Stimulated activated naive CD8-positive, alpha-beta T cell treated with anti-CD3 and anti-CD28 coated beads, Interleukin-15, Interleukin-2, amounts not matched to agents 100 ng/mL and 50 ng/mL, for 24 hours (primary cell): ENCODE results near the gene EHMT1.

ENCODE experiments used
- H3K27ac Mint-ChIP-seq: one replicate; pipeline ENCODE4 v1.8.0; 2021; ENCODE audit warnings: mild to moderate bottlenecking, mixed read lengths
- H3K27me3 Mint-ChIP-seq: one replicate; pipeline ENCODE4 v1.8.0; 2021; ENCODE audit warnings: mixed read lengths
- H3K36me3 Mint-ChIP-seq: one replicate; pipeline ENCODE4 v1.8.0; 2021; ENCODE audit warnings: low read depth, mixed read lengths
- H3K4me1 Mint-ChIP-seq: one replicate; pipeline ENCODE4 v1.8.0; 2021; ENCODE audit warnings: low read depth, mixed read lengths
- H3K4me3 Mint-ChIP-seq: one replicate; pipeline ENCODE4 v1.8.0; 2021; ENCODE audit warnings: mild to moderate bottlenecking, mixed read lengths
- H3K9me3 Mint-ChIP-seq: one replicate; pipeline ENCODE4 v1.8.0; 2021; ENCODE audit warnings: mixed read lengths

EHMT1 gene

DNA sequence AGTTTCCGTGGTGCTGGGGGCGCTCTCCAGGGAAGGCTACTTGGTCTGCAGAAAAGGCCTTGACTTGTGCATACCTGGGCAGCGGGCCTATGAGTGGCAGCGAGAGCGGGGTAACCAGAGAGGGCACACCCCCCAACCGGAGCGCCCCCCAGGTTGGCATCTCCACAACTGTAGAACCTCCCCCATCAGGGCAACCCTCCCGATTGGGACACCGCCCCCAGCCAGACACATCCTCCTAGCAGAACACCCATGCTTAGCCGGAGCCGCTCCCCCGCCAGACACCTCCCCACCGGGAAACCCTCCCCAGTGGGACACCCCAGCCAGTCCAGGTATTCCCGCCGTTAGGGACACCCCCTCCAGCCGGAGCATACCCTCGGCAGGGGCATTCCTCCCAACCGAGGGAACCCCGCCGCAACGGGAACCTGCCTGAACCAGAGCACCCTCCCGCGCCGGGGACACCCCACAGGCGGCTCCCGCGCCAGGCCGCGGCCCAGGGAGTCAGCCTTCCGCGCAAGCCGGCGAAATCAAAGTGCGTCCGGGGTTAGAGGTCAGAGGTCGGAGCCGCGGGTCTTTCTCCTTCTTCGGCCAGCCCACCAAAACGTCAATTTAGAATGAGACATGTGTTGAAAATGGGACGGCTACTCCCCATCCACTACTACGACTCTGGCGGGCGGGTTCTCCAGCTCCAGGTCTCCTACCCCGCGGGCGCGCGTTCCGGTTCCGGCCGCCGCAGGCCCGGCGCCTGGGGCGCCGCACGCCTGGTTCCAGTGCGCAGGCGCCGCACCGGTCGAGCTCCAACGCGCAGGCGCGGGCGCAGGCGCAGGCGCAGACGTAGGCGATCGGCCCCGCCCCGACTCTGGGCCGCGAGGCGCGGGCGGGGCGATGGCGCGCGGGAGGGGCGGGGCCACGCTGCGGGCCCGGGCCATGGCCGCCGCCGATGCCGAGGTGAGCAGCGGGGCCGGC is at the start of gene EHMT1:
EHMT1 (plus strand) TSS at position 901 of the 963 bp plus-strand sequence; CDS start at position 925, 24 bp downstream.
- Mint-ChIP-seq H3K27ac (peak within 1 kb of the TSS; percentile 91), H3K4me3 (peak within 1 kb of the TSS; percentile 88), H3K36me3 (peaks cover 18% of the 10 kb centered on the region), H3K9me3 (no peaks in the 10 kb centered on the region), H3K4me1 (peaks cover 48% of the 10 kb centered on the region), H3K27me3 (no peaks in the 10 kb centered on the region)

DNA sequence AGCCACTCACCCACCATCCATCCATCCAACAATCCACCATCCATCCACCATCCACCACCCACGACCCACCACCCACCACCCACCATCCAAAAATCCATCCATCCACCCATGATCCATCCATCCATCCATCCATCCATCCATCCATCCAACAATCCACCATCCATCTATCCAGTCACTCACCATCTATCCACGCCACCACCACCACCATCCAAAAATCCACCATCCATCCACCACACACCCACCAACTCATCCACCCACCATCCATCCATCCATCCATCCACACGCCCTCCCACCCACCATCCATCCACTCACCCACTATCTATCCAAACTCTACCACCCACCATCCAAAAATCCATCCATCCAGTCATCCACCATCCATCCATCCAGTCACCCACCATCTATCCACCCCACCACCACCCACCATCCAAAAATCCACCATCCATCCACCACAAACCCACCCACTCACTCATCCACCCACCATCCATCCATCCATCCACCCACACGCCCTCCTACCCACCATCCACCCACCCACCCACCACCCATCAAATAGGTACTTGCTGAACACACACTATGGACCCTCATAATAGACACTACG is 49.1 kb upstream of the EHMT1 start:
- Mint-ChIP-seq H3K27ac (no peak overlapping the region), H3K4me3 (no peak overlapping the region), H3K9me3 (no peaks in the 10 kb centered on the region), H3K36me3 (peaks cover 35% of the 10 kb centered on the region), H3K27me3 (no peaks in the 10 kb centered on the region), H3K4me1 (no peaks in the 10 kb centered on the region)

DNA sequence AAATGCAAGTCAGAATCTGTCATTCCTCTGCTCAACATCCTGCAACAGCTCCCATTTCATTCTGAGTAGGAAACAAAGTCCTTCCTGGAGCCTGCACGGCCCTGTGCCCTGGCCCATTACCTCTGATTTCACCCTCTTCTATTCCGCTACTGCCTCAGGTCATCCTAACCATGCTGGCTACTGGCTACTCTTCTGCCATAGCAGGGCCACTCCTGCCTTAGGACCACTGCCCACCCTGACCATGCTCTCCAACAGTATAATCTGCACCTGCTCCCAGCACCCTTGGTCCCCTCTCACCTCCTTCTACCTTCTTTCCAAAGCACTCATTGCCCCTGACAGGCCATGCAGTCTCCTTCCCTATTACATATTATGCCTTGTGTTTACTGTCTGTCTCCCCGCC is 48.2 kb upstream of the EHMT1 start:
- no peaks in the 10 kb centered on the region for H3K9me3 Mint-ChIP-seq

DNA sequence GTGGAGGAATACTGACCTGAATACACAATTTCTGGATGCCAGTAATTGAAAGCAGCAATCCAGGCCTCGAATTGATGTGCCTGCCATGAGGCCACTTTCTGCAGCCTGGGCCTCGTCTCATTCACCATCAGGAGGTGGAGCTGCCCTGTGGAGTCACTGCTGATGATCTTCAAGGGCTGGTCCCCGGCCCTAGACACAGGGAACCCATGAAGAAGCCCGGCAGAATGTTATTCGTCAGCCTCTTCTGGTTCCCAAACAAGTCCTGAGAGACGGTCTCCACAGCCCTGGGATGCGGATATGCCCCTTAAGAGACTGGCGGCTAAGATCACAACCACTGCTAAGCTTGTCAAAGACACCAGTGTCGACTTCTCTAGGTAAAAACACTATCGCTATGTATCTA is 44.6 kb upstream of the EHMT1 start:
- Mint-ChIP-seq H3K9me3 (no peaks in the 10 kb centered on the region), H3K4me1 (peaks cover 36% of the 10 kb centered on the region), H3K4me3 (no peak overlapping the region), H3K27me3 (no peaks in the 10 kb centered on the region), H3K27ac (no peak overlapping the region), H3K36me3 (peaks cover 53% of the 10 kb centered on the region)

More for the DNA sequence above, 48.2 kb upstream of the EHMT1 start:
- Mint-ChIP-seq H3K4me3 (no peak overlapping the region), H3K4me1 (peaks cover 8% of the 10 kb centered on the region), H3K27me3 (no peaks in the 10 kb centered on the region), H3K36me3 (peaks cover 43% of the 10 kb centered on the region), H3K27ac (peak overlapping the region; percentile 0)

DNA sequence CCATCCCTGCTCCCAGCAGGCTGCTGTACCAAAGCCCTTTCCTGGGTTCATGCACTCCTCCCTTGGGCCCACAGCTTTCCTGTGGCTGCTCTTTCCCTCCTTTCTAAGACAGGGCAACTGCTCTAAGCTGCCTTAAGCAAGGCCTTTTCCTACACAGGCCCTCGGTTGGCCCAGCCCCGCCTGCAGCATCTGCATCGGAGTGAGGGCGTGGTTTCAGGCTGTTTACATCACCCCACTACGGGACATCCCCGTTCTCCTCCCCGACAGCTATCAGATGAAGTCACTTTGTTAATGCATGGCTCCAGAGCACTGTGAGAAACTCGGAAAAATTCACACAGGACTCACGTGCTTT is 43.5 kb upstream of the EHMT1 start:
- Mint-ChIP-seq H3K4me3 (no peak overlapping the region), H3K36me3 (peaks cover 47% of the 10 kb centered on the region), H3K9me3 (no peaks in the 10 kb centered on the region), H3K27me3 (no peaks in the 10 kb centered on the region), H3K4me1 (peaks cover 39% of the 10 kb centered on the region), H3K27ac (peak overlapping the region; percentile 28)

DNA sequence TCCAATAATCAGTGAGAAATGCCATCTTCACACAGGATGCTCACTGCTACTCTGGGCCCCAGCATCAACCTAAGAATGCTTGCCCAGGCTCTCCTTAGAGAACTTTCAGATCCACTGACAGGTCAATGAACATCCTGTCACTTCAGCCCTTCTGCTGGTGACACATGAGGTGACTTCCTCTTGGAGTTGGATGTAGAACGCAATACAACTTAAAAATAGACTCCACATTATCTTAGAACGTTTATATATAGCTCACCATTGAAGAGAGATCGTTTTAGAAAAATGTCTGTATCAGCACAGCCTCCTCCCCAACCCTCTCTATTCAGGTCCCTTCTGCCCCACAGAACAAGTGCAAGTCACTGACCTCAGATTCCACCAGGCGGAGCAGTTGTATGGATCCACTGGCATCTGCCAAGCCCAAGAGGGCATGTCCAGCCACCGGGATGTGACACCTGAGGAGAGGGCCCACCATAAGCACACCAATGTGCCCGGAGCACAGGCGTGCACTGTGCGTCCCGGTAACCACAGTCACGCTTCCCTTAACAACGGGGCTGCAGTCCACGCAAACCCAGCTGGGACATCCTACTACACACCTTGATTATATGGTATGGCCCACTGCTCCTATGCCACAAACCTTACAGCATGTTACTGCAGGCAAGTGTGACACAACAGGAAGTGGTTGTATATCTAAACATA is 42.9 kb upstream of the EHMT1 start:
- peak overlapping the region; percentile 1 for H3K4me3 Mint-ChIP-seq
- peaks cover 42% of the 10 kb centered on the region for H3K36me3 Mint-ChIP-seq
- peaks cover 39% of the 10 kb centered on the region for H3K4me1 Mint-ChIP-seq
- peak overlapping the region; percentile 28 for H3K27ac Mint-ChIP-seq
- no peaks in the 10 kb centered on the region for H3K9me3 Mint-ChIP-seq
- H3K27me3 Mint-ChIP-seq: no peaks in the 10 kb centered on the region

DNA sequence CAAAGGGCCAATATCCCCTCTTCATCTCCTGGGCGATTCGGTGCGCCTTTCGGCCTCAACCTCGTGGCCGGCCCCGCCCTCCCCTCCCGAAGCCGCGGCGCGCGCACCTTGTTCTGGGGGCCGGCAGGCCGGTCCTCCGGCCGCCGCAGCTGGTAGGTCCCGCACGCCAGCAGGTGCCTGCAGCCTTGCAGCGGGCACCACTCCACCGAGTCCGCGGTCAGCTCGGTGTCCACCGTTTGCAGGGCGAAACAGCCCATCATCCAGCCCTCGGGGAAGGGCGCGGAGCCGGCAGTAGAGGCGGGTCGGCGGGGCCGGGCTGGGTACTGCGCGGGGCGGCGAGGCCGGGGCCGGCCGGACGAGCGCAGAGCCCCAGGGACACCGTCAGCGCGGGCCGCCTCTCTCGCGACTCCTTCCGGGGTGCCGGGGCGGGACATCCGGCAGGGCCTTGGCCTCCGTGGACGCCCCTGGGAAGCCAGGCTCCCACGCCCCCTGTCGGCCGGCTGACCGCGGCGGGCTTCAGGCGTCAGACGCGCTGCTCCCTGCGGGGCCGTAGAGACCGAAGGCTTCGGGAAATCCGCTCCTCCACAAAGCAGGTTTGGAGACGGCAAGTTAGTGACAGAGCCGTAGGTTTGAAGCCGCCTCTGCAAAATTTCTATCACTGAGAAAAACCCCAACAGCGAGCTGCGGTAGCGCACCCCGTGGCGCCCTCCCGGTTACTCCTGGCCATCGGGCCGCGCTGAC is 40.1 kb upstream of the EHMT1 start, which contains the start of gene DPH7:
DPH7 (minus strand) TSS at position 408 of the 741 bp plus-strand sequence; CDS start at position 260, 148 bp downstream.
- Mint-ChIP-seq H3K9me3 (no peaks in the 10 kb centered on the region), H3K36me3 (peaks cover 51% of the 10 kb centered on the region), H3K4me1 (peaks cover 39% of the 10 kb centered on the region), H3K27me3 (no peaks in the 10 kb centered on the region), H3K27ac (peak within 1 kb of the TSS; percentile 82), H3K4me3 (peak within 1 kb of the TSS; percentile 91)

DNA sequence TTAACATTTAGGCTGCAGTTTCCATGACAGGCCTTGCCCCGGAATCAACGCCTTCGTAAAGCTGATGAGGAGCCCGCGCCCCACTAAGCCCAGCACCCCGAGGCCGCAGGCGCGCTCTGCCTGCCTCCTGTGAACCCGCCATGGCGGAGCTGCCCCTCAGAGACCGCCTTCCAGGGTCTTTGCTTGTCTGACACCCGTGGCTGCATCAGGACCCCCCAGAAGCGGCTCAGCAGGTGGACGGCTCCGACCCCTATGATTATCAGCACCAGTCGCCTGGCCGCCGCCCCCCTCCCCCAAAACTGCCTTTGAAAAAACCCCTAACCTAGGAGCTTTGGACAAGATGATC is 39.6 kb upstream of the EHMT1 start:
- H3K27me3 Mint-ChIP-seq: no peaks in the 10 kb centered on the region
- H3K4me3 Mint-ChIP-seq: peak overlapping the region; percentile 56
- peak overlapping the region; percentile 58 for H3K27ac Mint-ChIP-seq
- peaks cover 39% of the 10 kb centered on the region for H3K4me1 Mint-ChIP-seq
- no peaks in the 10 kb centered on the region for H3K9me3 Mint-ChIP-seq
- H3K36me3 Mint-ChIP-seq: peaks cover 49% of the 10 kb centered on the region

DNA sequence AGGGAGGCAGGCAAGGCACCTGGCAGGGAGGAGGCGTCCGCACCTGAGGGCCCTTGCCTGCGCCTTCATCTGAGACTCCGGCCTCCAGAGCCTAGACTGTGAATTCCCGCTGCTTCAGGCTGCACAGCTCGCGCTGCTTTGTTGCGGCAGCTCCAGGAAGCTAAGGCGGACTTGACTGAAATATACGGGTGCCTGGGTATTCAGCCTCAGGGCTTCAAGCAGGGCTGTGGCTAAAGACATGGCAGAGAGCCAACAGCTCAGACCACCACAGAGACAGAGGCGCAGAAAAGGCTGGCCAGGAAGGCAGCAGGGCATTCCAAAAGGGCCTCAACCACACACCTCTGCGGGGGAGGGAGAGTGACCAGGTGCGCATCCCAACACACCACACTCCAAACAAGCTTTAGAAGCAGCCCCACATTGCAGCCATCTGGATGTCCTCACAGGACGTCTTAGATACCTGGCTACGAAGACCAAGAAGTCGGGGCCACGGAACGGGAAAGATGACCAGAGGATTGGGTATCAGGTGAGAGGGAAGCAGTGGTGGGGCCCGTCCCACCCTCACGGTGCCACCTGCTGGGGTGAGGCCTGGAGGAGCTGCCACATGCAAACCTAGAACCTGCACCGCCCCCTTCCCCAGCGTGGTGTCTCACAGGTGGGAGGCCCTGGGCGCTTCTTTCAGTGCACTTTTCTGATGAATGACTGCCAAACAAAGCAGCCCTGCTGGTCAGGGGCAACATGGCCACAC is 38.4 kb upstream of the EHMT1 start:
- H3K27ac Mint-ChIP-seq: no peak overlapping the region
- H3K27me3 Mint-ChIP-seq: no peaks in the 10 kb centered on the region
- no peaks in the 10 kb centered on the region for H3K9me3 Mint-ChIP-seq
- no peak overlapping the region for H3K4me3 Mint-ChIP-seq
- peaks cover 34% of the 10 kb centered on the region for H3K4me1 Mint-ChIP-seq
- peaks cover 42% of the 10 kb centered on the region for H3K36me3 Mint-ChIP-seq

DNA sequence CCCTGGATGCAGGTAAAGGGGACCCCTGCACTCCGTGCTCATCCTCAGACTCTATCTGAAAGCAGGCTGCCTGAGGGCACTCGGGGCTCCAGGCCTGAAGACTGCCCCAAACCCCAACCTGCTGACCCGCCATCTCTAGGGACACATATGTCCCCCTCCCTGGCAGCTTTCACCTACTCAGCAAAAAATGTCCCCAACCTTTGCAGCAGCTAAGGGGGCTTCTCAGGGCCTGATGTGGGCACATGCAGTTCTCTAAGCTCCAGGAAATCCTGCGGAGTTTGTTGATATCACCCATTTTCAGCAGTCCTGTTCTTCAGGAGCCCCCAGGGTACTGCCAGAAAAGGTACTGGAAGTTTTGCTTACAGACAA is 37.9 kb upstream of the EHMT1 start:
- Mint-ChIP-seq H3K4me1 (peaks cover 28% of the 10 kb centered on the region), H3K27ac (no peak overlapping the region), H3K36me3 (peaks cover 38% of the 10 kb centered on the region), H3K27me3 (no peaks in the 10 kb centered on the region), H3K9me3 (no peaks in the 10 kb centered on the region), H3K4me3 (no peak overlapping the region)

DNA sequence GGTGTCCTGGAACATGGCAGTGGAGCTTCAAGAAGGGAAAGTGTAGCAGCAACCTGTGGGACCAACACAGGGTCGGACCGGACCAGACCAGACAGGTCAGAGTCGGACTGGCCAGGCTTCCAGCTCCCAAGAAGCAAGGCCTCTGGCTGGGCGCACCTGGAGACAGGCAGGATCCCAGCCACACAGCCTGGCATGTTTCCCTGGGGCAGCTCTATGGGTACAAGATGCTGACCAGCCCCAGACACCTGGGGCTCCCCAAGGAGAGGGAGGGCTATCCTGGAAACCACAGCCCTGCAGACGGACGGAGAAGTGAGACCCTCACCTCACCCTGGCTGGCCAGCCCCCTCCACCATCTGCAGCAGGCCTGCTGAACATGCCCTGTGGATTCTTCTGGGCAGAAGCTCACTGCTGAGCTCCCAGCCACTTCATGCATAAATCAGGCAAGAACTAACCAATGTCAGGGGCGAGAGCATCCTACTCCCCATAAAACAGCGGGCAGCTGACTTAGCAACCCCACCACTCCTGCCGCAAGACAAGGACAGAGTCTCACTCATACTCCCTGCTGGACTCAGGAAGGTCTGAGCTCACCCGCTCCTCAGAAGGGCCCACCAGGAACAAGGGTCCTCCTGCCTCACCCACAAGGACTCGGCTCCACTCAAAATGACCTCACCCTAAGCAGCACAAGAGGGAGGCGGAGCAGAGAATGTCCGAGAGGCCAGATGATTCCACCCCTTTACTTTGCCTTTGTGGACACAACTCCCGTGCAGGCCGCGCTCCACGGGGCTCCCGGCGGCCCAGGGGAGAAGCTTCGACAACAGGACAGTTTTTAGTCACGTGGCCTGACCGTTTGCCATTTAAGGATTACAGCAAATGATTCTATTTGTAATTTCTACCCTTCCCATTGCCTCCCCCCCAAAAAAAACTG is 37.2 kb upstream of the EHMT1 start:
- Mint-ChIP-seq H3K4me3 (no peak overlapping the region), H3K9me3 (no peaks in the 10 kb centered on the region), H3K4me1 (peaks cover 21% of the 10 kb centered on the region), H3K27ac (peak overlapping the region; percentile 26), H3K27me3 (no peaks in the 10 kb centered on the region), H3K36me3 (peaks cover 39% of the 10 kb centered on the region)

DNA sequence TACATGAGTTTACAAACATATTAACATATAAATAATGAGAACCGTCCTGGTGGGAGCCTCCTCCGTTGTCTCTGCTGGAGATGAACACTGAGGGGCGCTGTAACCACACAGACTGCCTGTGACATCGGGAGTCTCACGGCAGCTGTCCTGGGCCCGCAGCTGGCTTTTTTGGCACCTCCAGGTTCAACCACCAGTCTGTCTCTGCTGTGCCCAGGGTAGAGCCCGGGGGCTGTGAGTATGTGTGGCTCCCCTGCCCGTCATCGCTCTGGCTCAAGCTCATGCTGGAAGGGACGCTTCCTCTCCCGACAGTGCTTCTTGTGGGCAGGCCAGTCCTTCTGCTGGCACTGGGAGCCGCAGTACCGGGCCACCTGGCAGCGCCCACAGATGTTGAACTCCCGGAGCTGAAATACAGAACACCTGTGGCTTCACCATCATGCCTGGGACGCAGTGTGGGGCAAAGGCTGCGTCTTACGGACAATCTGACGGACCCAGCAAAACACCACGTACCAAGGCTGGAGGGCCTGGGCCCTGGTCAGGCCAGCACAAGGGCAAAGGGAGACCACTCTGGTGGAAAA is 36.4 kb upstream of the EHMT1 start:
- no peak overlapping the region for H3K27ac Mint-ChIP-seq
- H3K4me3 Mint-ChIP-seq: no peak overlapping the region
- H3K36me3 Mint-ChIP-seq: peaks cover 41% of the 10 kb centered on the region
- H3K27me3 Mint-ChIP-seq: no peaks in the 10 kb centered on the region
- H3K9me3 Mint-ChIP-seq: no peaks in the 10 kb centered on the region
- peaks cover 14% of the 10 kb centered on the region for H3K4me1 Mint-ChIP-seq

DNA sequence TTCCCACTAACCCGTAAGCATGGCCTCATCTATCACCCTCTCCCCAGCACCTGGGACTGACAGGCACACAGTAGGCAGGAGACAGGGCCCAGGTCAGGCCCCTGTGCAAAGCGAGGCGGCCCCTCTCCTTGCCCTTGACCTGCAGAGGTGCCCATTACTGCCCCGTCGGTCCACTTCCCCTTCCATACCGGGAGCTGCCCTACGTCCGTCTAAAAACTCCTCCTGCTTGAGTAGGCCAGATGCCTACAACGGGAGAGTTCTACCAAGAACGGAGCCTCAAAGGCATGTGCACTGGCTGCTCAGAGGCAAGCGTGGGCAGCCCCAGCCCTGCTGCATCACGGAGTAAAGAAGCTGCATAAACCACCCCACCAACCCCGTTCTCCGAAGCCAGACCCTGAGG is 35.5 kb upstream of the EHMT1 start:
- Mint-ChIP-seq H3K4me1 (peaks cover 14% of the 10 kb centered on the region), H3K27me3 (no peaks in the 10 kb centered on the region), H3K9me3 (no peaks in the 10 kb centered on the region), H3K4me3 (no peak overlapping the region), H3K36me3 (peaks cover 50% of the 10 kb centered on the region), H3K27ac (no peak overlapping the region)
